Retinal pigment epithelial cell (primary cell): ENCODE results near the gene VEGFD.

Experiments used
- DNase-seq: peaks from one replicate; pipeline ENCODE4 v3.0.0-alpha.2; 2010; ENCODE audit warnings: low read depth
- H3K4me3 ChIP-seq: 2 replicates; pipeline ENCODE4 v1.5.1; 2011; ENCODE audit warnings: mild to moderate bottlenecking, low read length, control low read depth, moderate library complexity
- TF ChIP-seq, protein P1 (sequence below): conservative IDR thresholded peaks from 2 replicates; pipeline ENCODE4 v1.5.1; 2011; ENCODE audit warnings: low read depth, low read length, control low read depth, inconsistent platforms

Gene VEGFD

DNA sequence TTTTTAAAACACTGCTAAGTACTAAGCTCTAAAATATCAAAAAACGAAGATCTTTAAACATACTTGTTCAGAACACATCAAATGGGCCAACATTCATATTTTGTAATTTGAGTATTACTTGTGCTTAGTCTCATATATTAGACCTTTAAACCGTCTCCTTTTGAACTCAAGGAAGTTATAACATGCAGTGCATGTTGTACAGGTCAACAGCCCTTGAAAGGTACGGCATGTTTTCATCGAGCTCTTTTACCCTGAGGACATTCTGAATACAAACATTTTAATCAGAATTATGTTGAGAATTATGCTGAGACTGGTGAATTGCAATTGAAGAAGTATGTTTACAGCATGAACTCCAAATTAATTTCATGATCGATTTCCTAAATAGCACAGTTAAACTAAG lies 61.7 kb downstream of the VEGFD start:
- H3K4me3 ChIP-seq, result no peak overlapping the region
- no peak for DNase-seq
- TF ChIP-seq, protein P1, sequence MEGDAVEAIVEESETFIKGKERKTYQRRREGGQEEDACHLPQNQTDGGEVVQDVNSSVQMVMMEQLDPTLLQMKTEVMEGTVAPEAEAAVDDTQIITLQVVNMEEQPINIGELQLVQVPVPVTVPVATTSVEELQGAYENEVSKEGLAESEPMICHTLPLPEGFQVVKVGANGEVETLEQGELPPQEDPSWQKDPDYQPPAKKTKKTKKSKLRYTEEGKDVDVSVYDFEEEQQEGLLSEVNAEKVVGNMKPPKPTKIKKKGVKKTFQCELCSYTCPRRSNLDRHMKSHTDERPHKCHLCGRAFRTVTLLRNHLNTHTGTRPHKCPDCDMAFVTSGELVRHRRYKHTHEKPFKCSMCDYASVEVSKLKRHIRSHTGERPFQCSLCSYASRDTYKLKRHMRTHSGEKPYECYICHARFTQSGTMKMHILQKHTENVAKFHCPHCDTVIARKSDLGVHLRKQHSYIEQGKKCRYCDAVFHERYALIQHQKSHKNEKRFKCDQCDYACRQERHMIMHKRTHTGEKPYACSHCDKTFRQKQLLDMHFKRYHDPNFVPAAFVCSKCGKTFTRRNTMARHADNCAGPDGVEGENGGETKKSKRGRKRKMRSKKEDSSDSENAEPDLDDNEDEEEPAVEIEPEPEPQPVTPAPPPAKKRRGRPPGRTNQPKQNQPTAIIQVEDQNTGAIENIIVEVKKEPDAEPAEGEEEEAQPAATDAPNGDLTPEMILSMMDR, result no peak

DNA sequence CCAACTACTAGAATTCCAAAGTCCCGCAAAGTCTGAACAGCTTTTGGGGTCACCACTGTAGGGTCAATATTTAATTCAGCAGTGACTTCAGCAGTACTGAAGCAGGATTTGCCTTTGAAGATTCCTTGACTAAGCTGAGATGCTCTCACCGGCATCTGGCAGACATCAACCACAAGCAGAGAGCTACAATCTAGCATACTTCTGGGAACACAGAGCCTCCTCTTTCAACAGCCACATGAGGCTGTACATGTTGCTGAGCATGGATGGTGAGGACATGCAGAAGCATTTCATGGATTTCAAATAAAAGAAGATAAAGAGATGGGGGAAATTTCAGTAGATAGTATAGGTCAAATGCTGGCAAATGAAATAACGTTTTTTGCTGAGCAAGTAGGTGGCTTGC lies 62.1 kb downstream of the VEGFD start:
- TF ChIP-seq, protein P1, result no peak
- H3K4me3 ChIP-seq, result no peak overlapping the region
- no peak for DNase-seq

DNA sequence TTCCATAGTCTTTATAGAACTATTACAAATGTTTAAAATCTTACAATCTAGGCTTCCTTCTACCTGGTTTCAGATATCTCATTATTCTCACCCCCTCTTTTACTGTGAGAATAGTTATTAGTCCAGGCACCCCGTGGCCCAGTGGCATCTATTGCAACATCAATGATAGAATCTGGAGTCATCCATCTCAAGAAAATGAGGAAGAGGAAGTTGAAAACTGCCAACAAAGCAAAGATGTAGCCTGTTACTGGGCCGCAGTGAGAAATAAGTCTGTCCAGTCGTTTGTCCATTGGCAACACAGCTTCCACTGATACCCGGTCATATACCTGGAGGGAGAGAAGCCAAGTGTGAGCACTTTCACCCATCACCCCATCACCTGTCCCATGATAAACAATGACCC lies 62.8 kb downstream of the VEGFD start:
- no peak for DNase-seq
- TF ChIP-seq, protein P1, result no peak
- H3K4me3 ChIP-seq, result no peak overlapping the region

DNA sequence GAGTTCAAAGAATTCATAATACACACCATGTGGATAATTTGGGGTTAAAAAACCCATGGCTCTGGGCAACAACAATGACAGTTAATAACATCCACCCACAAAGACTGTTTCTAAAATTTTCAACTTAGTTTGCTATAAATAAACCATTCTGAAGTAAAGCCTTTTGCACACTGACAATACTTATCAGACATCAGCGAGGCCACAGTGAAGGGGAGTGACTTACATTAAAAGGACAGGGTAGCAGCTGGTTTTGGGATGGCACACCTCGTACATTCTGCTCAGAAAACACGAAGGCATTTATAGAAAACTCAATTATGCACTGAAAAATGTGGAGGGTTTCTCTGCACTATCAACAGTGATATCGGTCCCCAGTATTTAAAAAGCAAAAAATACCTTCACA lies 63.9 kb downstream of the VEGFD start:
- no peak for DNase-seq
- no peak overlapping the region for H3K4me3 ChIP-seq
- TF ChIP-seq, protein P1, result no peak

DNA sequence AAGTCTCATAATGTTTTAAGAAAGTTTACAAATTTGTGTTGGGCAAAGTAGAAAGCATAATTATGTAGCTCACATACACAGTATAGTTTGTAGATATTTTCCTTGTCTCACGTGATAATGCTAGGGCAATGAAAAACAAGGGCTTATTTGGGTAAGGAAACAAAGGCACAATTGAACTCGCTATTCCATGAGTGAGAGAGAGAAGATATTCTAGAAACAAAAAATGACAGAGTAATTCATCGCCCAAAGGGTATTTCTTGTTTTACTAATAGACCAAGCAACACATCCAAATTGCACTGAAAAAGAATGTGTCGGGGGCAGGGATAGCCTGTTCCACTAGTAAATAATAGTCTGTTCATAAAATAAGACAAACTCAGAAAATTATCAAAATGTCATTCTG lies 65.1 kb downstream of the VEGFD start:
- TF ChIP-seq, protein P1, result no peak
- H3K4me3 ChIP-seq, result no peak overlapping the region
- DNase-seq, result no peak

DNA sequence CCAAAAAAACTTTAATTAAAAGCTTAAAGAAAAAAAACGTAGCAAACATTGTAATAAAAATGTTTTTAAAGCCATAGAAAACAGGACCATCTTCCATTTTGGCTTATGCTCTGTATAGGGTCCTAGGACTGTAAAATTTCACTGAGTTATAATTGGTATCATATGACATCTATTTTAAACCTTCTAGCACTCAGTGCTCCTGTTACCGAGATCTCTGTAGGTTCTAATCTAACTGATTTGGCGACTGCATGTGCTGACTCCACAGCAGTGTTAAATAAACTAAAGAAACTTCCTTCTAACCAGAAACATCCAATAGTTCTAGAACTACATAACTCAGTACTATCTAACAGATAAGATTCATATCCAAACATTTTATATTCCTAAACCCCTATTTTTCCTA lies 68.7 kb downstream of the VEGFD start, which contains the start of gene ASB11:
Gene ASB11, minus strand, starts transcription at position 132 of the 400 bp plus-strand sequence. Its CDS starts 35 bp downstream, at position 97.
- no peak within 1 kb of the TSS for H3K4me3 ChIP-seq
- DNase-seq, result no peak
- TF ChIP-seq, protein P1, result no peak

DNA sequence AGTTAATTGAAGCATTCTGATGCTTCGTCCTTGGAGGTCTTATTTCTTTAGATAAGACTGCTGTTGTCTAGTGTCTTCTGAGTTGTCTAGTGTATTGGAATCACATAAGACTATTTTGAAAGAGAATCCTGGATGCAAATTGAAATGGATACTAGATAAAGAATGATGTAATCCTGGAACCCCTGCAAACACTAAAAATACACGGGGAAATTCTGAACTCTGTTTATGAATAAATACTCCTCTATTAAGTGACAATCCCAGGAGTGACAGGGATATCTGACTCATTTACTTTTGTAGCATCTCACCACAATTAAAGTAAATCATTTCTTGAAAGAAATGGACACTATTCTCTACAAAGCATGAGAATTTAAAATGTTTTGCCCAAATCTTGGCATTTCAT lies 69.7 kb downstream of the VEGFD start:
- TF ChIP-seq, protein P1, result no peak
- H3K4me3 ChIP-seq, result no peak overlapping the region

More for the DNA sequence above, 69.7 kb downstream of the VEGFD start:
- no peak for DNase-seq
